NCI-H2081 (cell line): ENCODE measurements around the gene MIEF1.

Source experiments
- DNase-seq, 2 experiments: peaks; one replicate each; lab custom pipeline; 2025; lab: John Stamatoyannopoulos, UW

MIEF1 gene

DNA sequence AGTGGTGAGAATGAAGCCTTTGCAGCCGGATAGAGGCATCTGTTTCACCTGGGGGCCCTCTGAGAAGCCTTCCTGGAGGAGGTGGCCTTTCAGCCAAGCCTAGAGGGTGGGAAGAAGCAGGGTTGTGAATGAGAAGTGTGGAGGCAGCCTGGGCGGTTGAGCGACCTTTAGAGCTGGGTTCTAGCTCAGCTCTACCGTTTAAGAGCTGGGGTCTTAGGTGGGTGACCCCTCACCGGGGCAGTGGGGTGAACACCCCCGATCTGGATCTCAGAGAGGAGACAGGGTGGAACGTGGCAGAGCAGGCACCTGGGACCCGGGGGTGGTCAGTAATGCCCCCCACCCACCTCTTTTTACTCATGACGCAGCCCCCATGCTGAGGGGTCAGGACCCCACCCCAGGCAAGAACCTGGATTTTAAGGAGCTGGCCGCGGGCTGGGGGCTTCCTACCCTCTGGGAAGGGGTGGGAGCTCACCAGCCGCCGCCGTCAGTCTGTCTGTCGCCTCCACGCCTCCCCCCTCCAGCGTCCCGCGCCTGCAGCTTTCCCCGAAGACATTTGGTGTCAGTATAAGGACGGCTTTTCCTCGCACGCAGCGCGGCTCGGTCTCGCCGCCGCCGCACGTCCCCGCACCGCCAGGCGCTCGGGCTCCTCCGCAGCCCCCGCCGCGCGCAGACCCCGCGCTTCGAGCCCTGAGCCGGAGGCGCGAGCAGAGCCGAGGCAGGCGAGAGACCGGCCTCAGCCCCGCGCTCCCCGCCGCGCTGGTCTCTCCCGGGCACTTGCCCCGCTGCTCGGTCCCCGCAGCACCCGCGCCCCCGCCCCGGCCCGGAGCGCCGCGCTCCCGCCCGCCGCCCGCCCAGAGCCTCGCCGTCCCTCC is 55.1 kb downstream of the MIEF1 start:
- peak; percentile 6 to 9 for DNase-seq

DNA sequence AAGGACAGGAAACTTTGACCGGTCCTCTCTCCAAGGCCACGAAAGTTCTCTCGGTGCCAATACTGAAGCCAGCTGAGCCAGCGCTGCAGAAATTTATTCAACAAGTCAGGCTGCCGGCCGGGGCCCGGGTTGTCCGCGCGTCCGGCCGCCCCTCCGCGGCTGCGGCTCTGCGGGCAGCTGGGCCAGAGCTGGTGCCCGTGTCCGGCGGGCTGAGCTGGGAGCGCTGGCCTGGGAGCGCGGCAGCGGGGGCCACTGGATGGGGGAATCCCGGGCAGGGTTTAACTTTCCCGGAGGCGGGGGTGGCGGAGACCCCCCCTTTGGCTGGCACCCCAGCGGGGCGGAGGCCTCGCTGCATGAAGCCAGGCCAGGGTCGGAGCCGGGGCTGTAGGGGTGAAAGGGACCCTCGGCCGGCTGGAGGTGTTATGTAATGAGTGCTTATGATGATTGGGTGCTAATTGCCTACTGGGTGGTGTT is 56.2 kb downstream of the MIEF1 start:
- no peak for DNase-seq

DNA sequence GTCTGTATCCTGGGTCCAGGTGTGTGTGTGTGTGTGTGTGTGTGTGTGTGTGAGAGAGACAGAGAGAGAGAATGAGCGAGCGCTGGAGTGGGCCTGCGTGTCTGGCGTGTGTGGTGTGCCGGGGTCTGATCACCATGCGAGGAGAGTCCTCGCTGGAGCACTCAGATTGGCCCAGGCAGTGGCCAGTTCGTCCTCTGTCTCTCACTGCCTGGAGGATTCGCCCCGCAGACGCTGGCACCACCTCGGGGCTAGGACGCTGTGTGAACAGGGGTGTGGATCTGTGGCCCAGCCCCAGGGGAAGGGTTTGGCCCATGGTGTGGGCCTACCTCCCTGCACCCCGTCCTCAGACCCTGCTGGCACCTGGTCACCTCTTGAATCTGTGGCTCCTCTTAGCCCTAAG is 56.9 kb downstream of the MIEF1 start:
- no peak for DNase-seq

DNA sequence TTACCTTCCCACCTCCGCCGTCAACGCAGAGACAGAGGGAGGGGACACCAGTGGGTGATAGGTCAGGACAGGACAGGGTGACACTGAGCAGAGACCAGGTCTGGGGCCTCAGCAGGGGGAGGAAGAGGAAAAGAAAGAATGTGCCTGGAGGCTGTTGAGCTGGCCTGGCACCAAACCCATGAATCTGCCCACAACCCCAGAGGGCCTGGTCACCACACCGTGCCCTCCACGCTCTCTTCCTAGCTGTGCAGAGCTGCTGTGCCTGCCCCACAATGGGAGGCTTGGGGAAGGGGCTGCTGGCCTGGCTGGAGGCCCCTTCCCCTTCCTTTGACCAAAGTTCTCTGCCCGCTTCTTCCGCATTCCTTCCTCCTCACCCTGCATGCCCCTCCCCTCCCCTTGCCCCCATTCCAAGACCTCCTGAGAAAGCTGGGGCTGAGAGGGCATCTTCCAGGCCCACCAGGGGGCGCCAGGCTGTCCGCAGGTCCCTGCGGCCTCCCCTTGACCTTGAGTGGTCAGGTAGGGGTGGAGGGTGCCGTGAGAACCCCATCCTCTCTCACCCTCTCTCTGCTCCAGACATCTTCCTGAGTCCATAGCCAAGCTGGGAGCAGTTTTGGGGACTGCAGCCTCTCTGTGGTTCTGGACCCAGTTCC is 57.5 kb downstream of the MIEF1 start:
- no peak for DNase-seq

DNA sequence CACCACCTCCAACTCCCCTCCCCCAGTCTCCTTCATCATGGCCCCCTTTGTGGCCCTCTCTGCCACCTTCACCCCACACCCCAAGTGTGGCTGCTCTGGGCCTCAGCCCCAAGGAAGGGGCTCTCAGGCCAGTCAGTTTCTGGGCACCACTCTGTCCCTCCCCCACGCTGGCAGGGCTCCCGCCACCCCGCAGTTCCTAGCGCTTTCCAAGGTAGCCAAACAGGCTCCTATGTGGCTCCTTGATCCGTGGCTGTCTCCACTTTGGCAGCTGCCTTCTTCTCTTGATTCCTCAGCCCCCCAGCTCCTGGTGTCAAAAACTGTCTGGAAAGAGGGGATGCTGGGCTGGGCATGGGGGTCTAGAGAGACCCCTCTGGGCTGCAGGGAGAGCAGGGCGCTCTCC is 58.0 kb downstream of the MIEF1 start:
- no peak for DNase-seq

DNA sequence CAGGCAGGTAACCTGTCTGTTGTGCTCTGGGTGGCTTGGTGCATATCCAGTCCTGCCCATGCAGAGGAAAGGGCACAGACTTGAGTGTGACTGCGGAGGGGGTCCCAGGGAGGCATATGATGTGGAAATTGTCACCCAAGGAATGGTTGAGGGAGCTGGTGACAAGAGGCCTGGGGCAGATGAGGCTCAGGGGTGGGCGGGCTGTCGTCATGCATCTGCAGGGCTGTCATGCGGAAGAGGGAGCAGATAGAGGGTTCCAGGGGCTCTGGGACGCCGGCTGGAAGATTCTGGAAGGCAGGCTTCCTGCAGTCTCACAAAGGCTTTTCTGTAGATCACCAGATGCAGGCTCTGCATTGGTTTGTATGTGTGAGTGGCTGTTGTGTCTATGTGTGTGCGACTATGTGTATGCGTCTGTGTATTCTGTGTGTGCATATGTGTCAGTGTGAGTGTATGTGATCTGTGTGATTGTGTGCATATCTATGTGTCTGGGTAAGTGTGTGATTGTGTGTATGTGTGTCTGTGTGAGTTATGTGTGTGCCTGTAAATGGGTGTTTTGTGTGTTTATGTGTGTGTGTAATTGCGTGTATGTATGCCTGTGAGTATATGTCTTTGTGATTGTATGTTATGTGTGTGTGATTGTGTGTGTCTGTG is 60.9 kb downstream of the MIEF1 start:
- DNase-seq, result no peak

DNA sequence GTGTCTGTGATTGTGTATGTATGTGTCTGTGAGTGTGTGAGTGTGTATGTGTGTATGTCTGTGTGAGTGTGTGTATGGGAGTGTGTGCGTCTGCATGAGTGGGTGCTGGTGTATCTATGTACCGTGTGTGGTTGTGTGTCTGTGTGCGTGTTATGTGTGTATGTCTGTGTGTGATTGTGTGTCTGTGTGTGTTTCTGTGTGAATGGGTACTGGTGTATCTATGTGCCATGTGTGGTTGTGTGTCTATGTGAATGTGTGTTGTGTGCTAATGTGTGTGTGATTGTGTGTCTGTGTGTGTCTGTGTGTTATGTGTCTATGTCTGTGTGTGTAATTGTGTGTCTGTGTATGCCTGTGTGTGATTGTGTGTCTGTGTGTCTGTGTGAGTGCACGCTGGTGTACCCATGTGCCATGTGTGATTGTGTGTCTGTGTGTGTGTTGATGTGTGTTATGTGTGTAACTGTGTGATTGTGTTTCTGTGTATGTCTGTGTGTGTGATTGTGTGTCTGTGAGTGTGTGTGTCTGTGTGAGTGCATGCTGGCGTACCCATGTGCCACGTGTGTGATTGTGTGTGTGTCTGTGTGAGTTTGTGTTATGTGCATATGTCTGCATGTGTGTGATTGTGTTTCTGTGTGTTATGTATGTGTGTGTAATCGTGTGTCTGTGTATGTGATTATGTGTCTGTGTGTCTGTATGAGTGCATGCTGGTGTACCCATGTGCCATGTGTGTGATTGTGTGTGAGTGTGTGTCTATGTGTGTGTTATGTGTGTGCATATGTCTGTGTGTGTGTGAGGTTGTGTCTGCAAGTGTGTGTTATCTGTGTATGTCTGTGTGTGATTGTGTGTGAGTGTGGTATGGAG is 61.7 kb downstream of the MIEF1 start:
- no peak for DNase-seq

DNA sequence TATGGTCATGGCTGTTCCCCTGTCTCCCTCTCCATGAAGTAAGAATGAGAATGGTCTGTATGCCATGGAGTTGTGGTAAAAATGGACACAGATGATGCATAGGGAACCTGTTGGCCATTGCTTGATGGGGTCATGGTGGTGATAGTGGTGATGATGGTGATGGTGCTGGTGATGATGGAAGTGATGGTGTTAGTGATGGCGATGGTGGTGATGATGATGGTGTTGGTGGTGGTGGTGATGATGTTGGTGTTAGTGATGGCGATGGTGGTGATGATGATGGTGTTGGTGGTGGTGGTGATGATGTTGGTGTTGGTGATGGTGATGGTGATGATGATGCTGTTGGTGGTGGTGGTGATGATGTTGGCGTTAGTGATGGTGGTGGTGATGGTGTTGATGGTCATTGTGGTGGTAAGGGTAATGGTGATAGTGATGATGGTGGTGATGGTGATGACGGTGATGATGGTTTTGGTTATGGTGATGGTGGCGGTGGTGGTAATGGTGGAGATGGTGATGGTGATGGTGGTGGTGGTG is 63.4 kb downstream of the MIEF1 start:
- no peak for DNase-seq

DNA sequence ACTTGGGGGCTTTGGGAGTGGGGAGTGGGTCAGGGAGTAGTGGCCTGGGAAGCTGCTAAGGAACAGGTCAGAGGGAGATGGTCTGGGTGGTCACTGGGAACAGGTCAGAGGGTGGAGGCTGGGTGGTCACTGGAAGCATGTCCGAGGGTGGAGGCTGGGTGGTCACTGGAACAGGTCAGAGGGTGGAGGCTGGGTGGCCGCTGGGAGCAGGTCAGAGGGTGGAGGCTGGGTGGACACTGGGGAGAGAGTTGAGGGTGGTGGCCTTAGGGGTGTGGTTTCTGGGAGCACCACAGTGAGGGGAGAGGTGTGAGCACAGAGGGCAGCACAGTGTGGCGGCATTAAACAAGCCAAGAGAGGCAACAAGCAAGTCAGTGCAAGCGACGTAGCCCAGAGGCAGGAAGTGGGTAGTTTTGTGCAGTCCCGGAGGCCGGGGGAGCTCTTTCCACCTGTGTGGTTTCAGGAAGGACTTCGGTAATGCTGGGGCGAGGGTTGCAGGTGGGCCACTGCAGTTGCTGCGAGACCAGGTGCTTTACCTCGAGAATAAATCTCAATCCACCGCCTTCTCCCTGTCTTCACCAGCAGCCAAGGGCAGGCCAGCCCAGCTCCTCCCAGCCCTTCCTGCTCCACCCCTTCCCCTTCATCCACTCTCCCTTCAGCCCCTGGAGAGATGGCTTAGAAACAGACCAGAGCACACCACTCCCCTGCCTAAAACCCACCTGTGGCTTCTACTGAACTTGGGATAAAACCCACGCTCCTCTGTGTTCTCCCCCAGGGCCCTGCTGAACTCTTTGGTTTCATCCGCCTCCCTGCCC is 65.3 kb downstream of the MIEF1 start:
- DNase-seq, result no peak
